GM18909 (cell line): ENCODE measurements around the gene SP2.
A peak's percentile ranks its signal among the peaks of the same experiment; 100 is the strongest.

Experiments used
- ATAC-seq: cut with Tn5 transposase; IDR thresholded peaks from one replicate; pipeline ENCODE4 v1.9.1; 2021; ENCODE audit warnings: mild to moderate bottlenecking; ENCODE audit not compliant: unreplicated experiment, poor library complexity

The SP2 gene

GRCh38 chr17:47945529-47946508, 49.8 kb downstream of the SP2 start:
- no peak for ATAC-seq

- no peak for ATAC-seq
Measured at GRCh38 chr17:47946516-47946915, 50.5 kb downstream of the SP2 start.

GRCh38 chr17:47946929-47947397, 50.9 kb downstream of the SP2 start:
- ATAC-seq: peak; percentile 64

- no peak for ATAC-seq
Measured at GRCh38 chr17:47948706-47949196, 52.7 kb downstream of the SP2 start.

- peak; percentile 70 for ATAC-seq
Measured at GRCh38 chr17:47949197-47949759, 53.2 kb downstream of the SP2 start.

GRCh38 chr17:47949946-47950345, 53.9 kb downstream of the SP2 start:
- no peak for ATAC-seq

GRCh38 chr17:47950448-47950847, 54.4 kb downstream of the SP2 start:
- ATAC-seq: no peak

- ATAC-seq: no peak
Measured at GRCh38 chr17:47952171-47953021, 56.4 kb downstream of the SP2 start.

GRCh38 chr17:47953909-47954308, 57.9 kb downstream of the SP2 start:
- no peak for ATAC-seq

- ATAC-seq: no peak
Measured at GRCh38 chr17:47955497-47956461, 59.7 kb downstream of the SP2 start.

- no peak for ATAC-seq
Measured at GRCh38 chr17:47956791-47957590, 61.0 kb downstream of the SP2 start.

- no peak for ATAC-seq
Measured at GRCh38 chr17:47957591-47958490, 61.8 kb downstream of the SP2 start, which contains the start of gene PRR15L. Gene PRR15L, minus strand, starts transcription at chr17:47957883. Its CDS starts 4,649 bp downstream, at chr17:47953234.

GRCh38 chr17:47959825-47960655, 64.0 kb downstream of the SP2 start:
- no peak for ATAC-seq

- ATAC-seq: no peak
Measured at GRCh38 chr17:47961406-47961805, 65.4 kb downstream of the SP2 start.

- ATAC-seq: no peak
Measured at GRCh38 chr17:47962901-47963300, 66.9 kb downstream of the SP2 start.

GRCh38 chr17:47964856-47965255, 68.8 kb downstream of the SP2 start:
- no peak for ATAC-seq
